HG03039 (cell line): Measurements from ENCODE around the gene HSPA1B.
A peak's percentile ranks its signal among the peaks of the same experiment; 100 is the strongest.
"Not testable (repeated sequence)": the region's sequence is repeated elsewhere in the genome, so short reads cannot be mapped to it uniquely, and the experiment has no call there.

ENCODE experiments used
- ATAC-seq: cut with Tn5 transposase; IDR thresholded peaks from one replicate; pipeline ENCODE4 v1.9.1; 2021; ENCODE audit warnings: mild to moderate bottlenecking, moderate library complexity; ENCODE audit not compliant: unreplicated experiment

The HSPA1B gene

DNA sequence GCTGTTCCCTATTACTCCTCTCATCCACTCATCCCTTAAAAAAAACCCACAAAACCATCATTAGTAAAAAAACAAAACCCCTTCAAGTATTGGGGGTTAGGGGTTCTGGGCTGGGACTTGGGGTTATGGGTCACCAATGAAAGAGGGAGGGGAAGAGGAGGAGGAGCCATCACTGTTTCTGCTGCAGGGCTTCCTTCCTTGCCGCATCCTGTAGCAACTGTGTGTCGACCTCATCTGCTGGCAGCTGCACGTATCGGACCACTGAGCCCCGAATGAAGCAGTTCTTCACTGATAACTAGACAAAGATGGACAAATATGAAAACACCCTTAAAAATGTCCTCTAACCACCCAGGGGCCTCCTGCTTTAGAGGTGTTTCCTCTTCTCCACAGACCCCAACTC, 29.9 kb upstream of the HSPA1B start:
- no peak for ATAC-seq

DNA sequence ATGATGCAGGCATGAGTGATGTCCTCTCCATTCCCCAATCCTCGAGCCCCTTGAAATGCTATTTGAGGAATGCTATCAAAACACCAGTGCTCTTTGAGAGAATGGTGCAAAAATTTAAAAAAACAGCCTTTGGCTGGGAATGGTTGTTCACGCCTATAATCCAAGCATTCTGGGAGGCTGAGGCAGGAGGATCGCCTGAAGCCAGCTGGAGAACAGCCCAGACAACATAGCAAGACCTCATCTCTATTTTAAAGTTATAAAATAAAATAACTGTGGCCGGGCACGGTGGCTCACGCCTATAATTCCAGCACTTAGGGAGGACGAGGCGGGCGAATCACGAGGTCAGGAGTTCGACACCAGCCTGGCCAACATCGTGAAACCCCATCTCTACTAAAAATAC, 27.8 kb upstream of the HSPA1B start:
- no peak for ATAC-seq

DNA sequence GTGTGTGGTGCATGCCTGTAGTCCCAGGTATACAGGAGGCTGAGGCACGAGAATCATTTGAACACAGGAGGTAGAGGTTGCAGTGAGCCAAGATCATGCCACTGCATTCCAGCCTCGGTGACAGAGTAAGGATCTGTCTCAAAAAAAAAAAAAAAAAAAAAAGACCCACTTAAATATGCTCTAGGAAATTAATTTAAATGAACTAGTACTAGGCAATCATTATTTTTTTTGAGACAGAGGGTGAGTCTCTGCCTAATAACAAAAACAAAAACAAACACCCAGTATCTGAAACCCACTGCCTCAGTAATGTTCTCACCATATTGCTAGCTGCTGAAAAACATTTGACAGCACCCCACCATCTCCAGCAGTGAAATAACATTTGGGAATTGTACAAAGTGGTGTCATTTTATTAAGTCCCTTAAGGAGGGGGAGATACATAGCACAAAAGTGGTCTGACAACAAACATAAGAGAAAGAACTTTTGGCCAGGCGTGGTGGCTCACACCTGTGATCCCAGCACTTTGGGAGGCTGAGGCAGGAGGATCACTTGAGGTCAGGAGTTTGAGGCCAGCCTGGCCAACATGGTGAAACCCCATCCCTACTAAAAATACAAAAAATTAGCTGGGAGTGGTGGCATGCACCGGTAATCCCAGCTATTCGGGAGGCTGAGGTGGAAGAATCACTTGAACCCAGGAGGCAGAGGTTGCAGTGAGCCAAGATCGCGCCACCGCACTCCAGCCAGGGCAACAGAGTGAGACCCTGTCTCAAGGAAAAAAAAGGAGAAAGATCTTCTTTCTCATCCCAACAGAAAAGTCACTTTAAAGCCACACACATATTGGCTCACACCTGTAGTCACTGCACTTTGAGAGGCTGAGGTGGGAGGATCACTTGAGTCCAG, 26.3 kb upstream of the HSPA1B start:
- ATAC-seq: not testable (repeated sequence)

GRCh38 chr6:31805939-31806469, 21.5 kb upstream of the HSPA1B start:
- ATAC-seq: peak; percentile 8

- ATAC-seq: peak; percentile 86
Observed at GRCh38 chr6:31806470-31807272, 20.9 kb upstream of the HSPA1B start, which contains the start of gene LSM2. Gene LSM2, minus strand, starts transcription at chr6:31806966. Its CDS starts 209 bp downstream, at chr6:31806757.

- not testable (repeated sequence) for ATAC-seq
Observed at GRCh38 chr6:31808599-31808998, 18.9 kb upstream of the HSPA1B start.

DNA sequence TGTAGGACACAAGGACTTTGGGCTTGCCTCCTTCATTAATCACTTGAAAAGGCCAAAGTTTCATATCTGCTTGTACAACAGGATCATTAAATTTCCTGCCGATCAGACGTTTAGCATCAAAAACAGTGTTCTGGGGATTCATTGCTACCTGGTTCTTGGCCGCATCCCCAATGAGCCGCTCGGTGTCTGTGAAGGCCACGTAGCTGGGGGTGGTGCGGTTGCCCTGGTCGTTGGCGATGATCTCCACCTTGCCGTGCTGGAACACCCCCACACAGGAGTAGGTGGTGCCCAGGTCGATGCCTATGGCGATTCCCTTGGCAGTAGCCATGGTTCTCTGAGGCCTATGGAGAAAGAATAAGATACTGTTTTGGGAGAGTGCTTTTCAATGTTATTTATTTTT, 15.9 kb upstream of the HSPA1B start:
- ATAC-seq: no peak

DNA sequence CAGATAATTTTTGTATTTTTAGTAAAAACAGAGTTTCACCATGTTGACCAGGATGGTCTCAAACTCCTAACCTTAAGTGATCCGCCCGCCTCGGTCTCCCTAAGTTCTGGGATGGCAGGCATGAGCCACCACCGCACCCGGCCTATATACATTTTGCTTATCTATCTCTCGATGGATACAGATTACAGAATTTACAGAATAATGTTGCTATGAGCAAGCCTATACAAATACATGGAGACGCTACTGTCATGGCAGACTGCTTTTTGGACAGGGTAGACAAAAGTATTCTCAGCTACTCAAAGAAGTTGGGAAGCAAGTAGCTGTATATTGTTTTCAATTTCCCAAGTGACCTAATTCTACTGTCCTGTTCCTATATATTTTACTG, 14.1 kb upstream of the HSPA1B start:
- no peak for ATAC-seq

DNA sequence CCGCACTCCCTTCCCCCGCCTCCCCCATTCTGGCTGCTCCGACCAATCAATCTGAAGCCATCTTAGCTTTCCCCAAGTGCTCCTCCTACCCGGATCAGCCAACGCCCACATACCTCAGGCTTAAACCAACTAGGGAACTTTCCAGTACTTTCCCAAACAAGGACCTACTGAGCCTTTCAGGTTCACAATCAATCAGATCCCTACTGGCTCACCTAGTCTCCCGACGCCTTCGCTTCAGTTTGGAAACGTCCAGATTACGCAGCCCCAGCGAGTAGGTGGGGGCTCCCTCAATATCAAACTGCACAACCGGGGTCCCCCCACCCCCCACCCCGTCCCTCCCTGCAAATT, 12.9 kb upstream of the HSPA1B start:
- ATAC-seq: no peak

- no peak for ATAC-seq
Observed at GRCh38 chr6:31815025-31815838, 12.3 kb upstream of the HSPA1B start, which contains the start of the genes HSPA1A and HSPA1L. Gene HSPA1A, plus strand, starts transcription at chr6:31815543. Its CDS starts 214 bp downstream, at chr6:31815757. Gene HSPA1L, minus strand, starts transcription at chr6:31815283. Its CDS starts 3,311 bp downstream, at chr6:31811972.

DNA sequence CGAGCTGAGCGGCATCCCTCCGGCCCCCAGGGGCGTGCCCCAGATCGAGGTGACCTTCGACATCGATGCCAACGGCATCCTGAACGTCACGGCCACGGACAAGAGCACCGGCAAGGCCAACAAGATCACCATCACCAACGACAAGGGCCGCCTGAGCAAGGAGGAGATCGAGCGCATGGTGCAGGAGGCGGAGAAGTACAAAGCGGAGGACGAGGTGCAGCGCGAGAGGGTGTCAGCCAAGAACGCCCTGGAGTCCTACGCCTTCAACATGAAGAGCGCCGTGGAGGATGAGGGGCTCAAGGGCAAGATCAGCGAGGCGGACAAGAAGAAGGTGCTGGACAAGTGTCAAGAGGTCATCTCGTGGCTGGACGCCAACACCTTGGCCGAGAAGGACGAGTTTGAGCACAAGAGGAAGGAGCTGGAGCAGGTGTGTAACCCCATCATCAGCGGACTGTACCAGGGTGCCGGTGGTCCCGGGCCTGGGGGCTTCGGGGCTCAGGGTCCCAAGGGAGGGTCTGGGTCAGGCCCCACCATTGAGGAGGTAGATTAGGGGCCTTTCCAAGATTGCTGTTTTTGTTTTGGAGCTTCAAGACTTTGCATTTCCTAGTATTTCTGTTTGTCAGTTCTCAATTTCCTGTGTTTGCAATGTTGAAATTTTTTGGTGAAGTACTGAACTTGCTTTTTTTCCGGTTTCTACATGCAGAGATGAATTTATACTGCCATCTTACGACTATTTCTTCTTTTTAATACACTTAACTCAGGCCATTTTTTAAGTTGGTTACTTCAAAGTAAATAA, 10.2 kb upstream of the HSPA1B start:
- ATAC-seq: not testable (repeated sequence)

DNA sequence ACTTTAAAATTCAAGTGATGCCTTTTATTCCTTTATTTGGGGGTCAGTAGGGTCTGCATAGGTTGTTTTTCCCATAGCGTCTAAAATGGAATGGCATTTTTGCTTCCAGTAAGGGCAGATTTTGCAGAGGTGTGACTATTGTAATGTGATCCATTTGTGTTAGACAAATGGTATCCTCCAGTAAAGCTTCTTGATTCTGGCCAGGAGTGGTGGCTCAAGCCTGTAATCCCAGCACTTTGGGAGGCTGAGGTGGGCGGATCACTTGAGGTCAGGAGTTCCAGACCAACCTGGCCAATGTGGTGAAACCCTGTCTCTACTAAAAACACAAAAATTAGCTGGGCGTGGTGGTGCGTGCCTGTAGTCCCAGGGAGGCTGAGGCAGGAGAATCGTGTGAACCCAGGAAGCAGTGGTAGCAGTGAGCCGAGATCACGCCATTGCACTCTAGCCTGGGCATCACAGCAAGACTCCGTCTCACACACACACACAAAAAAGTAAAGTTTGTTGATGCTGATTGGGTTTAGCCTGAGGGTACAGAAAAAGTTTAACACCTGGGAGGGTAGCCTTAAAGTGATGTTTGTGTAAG, 9.5 kb upstream of the HSPA1B start:
- not testable (repeated sequence) for ATAC-seq

- ATAC-seq: no peak
Observed at GRCh38 chr6:31819871-31820299, 7.7 kb upstream of the HSPA1B start.

DNA sequence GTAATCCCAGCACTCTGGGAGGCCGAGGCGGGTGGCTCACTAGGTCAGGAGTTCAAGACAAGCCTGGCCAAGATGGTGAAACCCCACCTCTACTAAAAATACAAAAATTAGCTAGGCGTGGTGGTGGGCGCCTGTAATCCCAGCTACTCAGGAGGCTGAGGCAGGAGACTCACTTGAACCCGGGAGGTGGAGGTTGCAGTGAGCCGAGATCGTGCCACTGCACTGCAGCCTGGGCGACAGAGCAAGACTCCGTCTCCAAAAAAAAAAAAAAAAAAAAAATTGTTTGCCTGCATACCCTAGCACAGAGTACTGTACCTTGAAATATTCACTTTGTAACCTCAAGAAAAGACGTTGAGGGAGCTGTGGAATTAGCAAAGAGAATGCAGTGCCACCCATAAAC, 7.1 kb upstream of the HSPA1B start:
- ATAC-seq: not testable (repeated sequence)

- ATAC-seq: no peak
Observed at GRCh38 chr6:31821301-31822035, 6.1 kb upstream of the HSPA1B start.

- ATAC-seq: peak; percentile 45
Observed at GRCh38 chr6:31822036-31822821, 5.3 kb upstream of the HSPA1B start.

GRCh38 chr6:31823592-31824196, 3.8 kb upstream of the HSPA1B start:
- ATAC-seq: not testable (repeated sequence)
